ENCODE results near the gene HELQ.

- TF ChIP-seq CTCF (conservative IDR thresholded peaks at IDR 0.05 in 1 of 2, IDR thresholded peaks at IDR 0.05 in 1 of 2; ENCODE audit: extremely low read depth in 1 of 2, insufficient read depth in 1 of 2, low read depth in 1 of 2, low read length in 2 of 2), result no peak
- TF ChIP-seq EZH2 (IDR thresholded peaks at IDR 0.05; ENCODE audit: borderline replicate concordance, low read length), result no peak
Observed at GRCh38 chr4:83393908-83394307, 61.7 kb downstream of the HELQ start.

Measured in mammary epithelial cell (primary cell).